ENCODE data around the gene RSPO1.
"Not testable (repeated sequence)": the region's sequence is repeated elsewhere in the genome, so short reads cannot be mapped to it uniquely, and the experiment has no call there.

RSPO1 gene

GRCh38 chr1:37614105-37614504, 20.6 kb downstream of the RSPO1 start:
- no peak for DNase-seq

- DNase-seq, result no peak
Measured at GRCh38 chr1:37612186-37612585, 22.5 kb downstream of the RSPO1 start.

GRCh38 chr1:37609994-37610393, 24.7 kb downstream of the RSPO1 start:
- DNase-seq, result no peak

- DNase-seq, result no peak
Measured at GRCh38 chr1:37609002-37609401, 25.7 kb downstream of the RSPO1 start.

GRCh38 chr1:37606481-37607263, 28.0 kb downstream of the RSPO1 start:
- no peak for DNase-seq

- no peak for DNase-seq
Measured at GRCh38 chr1:37605806-37606474, 28.8 kb downstream of the RSPO1 start.

- no peak for DNase-seq
Measured at GRCh38 chr1:37605061-37605650, 29.5 kb downstream of the RSPO1 start.

GRCh38 chr1:37602750-37603694, 31.7 kb downstream of the RSPO1 start:
- DNase-seq, result peak; percentile 20

- DNase-seq, result no peak
Measured at GRCh38 chr1:37601441-37601840, 33.3 kb downstream of the RSPO1 start.

GRCh38 chr1:37599940-37600339, 34.8 kb downstream of the RSPO1 start:
- DNase-seq, result no peak

- no peak for DNase-seq
Measured at GRCh38 chr1:37596182-37596667, 38.5 kb downstream of the RSPO1 start.

GRCh38 chr1:37595440-37596181, 39.1 kb downstream of the RSPO1 start, which contains the start of gene GNL2:
Gene GNL2, minus strand, starts transcription at chr1:37595937. Its CDS starts 115 bp downstream, at chr1:37595822.
- peak; percentile 98 for DNase-seq

GRCh38 chr1:37593726-37594125, 41.0 kb downstream of the RSPO1 start:
- no peak for DNase-seq

- DNase-seq, result no peak
Measured at GRCh38 chr1:37588939-37589338, 45.8 kb downstream of the RSPO1 start.

- not testable (repeated sequence) for DNase-seq
Measured at GRCh38 chr1:37584544-37584943, 50.1 kb downstream of the RSPO1 start.

- no peak for DNase-seq
Measured at GRCh38 chr1:37575692-37576091, 59.0 kb downstream of the RSPO1 start.

- no peak for DNase-seq
Measured at GRCh38 chr1:37574834-37575480, 59.7 kb downstream of the RSPO1 start.

GRCh38 chr1:37570528-37571334, 64.0 kb downstream of the RSPO1 start:
- no peak for DNase-seq

- DNase-seq, result no peak
Measured at GRCh38 chr1:37567023-37567422, 67.7 kb downstream of the RSPO1 start.

GRCh38 chr1:37564892-37565291, 69.8 kb downstream of the RSPO1 start:
- DNase-seq, result no peak

Data from CD4-positive, alpha-beta T cell treated with Interleukin-15 for 1 hour (primary cell).